ENCODE data around the gene MARK4. TPM values are rescaled to one million over a fixed set of nuclear protein-coding genes. Genes with fewer than 3 reads are reported as not detected.
A peak's percentile ranks its signal among the peaks of the same experiment; 100 is the strongest.

Gene MARK4
- total and polyA plus RNA-seq, 2 experiments from 2014 or later: 16.6 to 38.6 TPM

DNA sequence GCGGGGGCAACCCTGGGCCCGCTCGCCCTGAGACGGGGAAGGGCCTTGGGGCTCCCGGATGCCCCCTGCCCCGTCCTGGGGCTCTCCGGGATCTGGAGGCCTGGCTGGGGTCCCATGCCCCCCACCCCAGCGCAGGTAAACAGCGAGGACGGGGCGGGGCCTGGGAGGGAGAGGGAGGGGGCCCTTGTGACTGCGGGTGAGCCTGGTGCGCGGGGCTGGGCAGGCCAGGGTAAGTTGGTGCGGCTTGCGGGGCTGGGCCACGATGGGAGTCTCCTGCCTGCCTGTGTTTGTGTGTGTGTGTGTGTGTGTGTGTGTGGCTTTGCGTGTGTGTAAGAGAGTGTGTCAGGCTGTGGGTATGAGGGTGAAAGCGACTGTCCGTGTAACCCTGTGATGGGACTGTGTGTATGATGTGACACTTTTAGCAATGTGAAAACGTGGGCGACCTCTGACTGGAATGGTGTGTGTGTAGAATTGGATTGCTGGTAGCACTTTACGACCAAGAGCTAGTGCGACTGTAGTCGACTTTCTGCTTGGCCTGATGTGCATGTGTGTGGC, 89.9 kb downstream of the MARK4 start:
- TF ChIP-seq, protein P1, sequence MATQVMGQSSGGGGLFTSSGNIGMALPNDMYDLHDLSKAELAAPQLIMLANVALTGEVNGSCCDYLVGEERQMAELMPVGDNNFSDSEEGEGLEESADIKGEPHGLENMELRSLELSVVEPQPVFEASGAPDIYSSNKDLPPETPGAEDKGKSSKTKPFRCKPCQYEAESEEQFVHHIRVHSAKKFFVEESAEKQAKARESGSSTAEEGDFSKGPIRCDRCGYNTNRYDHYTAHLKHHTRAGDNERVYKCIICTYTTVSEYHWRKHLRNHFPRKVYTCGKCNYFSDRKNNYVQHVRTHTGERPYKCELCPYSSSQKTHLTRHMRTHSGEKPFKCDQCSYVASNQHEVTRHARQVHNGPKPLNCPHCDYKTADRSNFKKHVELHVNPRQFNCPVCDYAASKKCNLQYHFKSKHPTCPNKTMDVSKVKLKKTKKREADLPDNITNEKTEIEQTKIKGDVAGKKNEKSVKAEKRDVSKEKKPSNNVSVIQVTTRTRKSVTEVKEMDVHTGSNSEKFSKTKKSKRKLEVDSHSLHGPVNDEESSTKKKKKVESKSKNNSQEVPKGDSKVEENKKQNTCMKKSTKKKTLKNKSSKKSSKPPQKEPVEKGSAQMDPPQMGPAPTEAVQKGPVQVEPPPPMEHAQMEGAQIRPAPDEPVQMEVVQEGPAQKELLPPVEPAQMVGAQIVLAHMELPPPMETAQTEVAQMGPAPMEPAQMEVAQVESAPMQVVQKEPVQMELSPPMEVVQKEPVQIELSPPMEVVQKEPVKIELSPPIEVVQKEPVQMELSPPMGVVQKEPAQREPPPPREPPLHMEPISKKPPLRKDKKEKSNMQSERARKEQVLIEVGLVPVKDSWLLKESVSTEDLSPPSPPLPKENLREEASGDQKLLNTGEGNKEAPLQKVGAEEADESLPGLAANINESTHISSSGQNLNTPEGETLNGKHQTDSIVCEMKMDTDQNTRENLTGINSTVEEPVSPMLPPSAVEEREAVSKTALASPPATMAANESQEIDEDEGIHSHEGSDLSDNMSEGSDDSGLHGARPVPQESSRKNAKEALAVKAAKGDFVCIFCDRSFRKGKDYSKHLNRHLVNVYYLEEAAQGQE (IDR thresholded peaks at IDR 0.05; ENCODE audit: unreplicated experiment): no peak
- TF ChIP-seq EZH2phosphoT487 (IDR thresholded peaks at IDR 0.05; ENCODE audit: unreplicated experiment) (no peak), ZNF331 (CRISPR knock-in tag; IDR thresholded peaks at IDR 0.05; ENCODE audit: low read depth) (no peak), CREB1 (CRISPR knock-in tag; IDR thresholded peaks at IDR 0.05; ENCODE audit: low read depth) (no peak), STAT1 (IDR thresholded peaks at IDR 0.05; ENCODE audit: unreplicated experiment) (no peak)
- TF ChIP-seq, protein P2, sequence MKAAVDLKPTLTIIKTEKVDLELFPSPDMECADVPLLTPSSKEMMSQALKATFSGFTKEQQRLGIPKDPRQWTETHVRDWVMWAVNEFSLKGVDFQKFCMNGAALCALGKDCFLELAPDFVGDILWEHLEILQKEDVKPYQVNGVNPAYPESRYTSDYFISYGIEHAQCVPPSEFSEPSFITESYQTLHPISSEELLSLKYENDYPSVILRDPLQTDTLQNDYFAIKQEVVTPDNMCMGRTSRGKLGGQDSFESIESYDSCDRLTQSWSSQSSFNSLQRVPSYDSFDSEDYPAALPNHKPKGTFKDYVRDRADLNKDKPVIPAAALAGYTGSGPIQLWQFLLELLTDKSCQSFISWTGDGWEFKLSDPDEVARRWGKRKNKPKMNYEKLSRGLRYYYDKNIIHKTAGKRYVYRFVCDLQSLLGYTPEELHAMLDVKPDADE (IDR thresholded peaks at IDR 0.05): no peak
- TF ChIP-seq, protein P3, sequence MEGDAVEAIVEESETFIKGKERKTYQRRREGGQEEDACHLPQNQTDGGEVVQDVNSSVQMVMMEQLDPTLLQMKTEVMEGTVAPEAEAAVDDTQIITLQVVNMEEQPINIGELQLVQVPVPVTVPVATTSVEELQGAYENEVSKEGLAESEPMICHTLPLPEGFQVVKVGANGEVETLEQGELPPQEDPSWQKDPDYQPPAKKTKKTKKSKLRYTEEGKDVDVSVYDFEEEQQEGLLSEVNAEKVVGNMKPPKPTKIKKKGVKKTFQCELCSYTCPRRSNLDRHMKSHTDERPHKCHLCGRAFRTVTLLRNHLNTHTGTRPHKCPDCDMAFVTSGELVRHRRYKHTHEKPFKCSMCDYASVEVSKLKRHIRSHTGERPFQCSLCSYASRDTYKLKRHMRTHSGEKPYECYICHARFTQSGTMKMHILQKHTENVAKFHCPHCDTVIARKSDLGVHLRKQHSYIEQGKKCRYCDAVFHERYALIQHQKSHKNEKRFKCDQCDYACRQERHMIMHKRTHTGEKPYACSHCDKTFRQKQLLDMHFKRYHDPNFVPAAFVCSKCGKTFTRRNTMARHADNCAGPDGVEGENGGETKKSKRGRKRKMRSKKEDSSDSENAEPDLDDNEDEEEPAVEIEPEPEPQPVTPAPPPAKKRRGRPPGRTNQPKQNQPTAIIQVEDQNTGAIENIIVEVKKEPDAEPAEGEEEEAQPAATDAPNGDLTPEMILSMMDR (conservative IDR thresholded peaks at IDR 0.05; ENCODE audit: low read depth in 2 of 2): no peak
- Histone ChIP-seq H3K27me3 (ENCODE audit: insufficient read depth) (peaks cover 27% of the 10 kb centered on the region), H2AFZ (peak overlapping the region; percentile 72; the same call in 1 of the 2 replicates), H3K27ac (ENCODE audit: low read depth) (no peak overlapping the region), H3F3A (replicated peaks; ENCODE audit: low read depth) (peaks cover 12% of the 10 kb centered on the region; the same call in 1 of the 2 replicates), H4K20me1 (replicated peaks; ENCODE audit: insufficient read depth) (no peaks in the 10 kb centered on the region), H3K79me2 (replicated peaks; ENCODE audit: insufficient read depth) (no peaks in the 10 kb centered on the region), H3K9me2 (ENCODE audit: insufficient read depth) (no peaks in the 10 kb centered on the region), H3K36me3 (ENCODE audit: insufficient read depth) (no peaks in the 10 kb centered on the region), H3K4me3 (peak overlapping the region; percentile 80), H3K4me1 (ENCODE audit: insufficient read depth) (no peaks in the 10 kb centered on the region), H3K4me2 (peak overlapping the region; percentile 83)
- H3K9me3 Mint-ChIP-seq: no peaks in the 10 kb centered on the region
- no peak overlapping the region for H3K4me3 Mint-ChIP-seq
- DNase-seq (ENCODE audit: low spot score) (peak; percentile 56), ATAC-seq (peak; percentile 58)
- peaks cover 2% of the 10 kb centered on the region; the same call in 1 of the 3 replicates for H3K4me1 Mint-ChIP-seq
- H3K27ac Mint-ChIP-seq: no peak overlapping the region
- peaks cover 3% of the 10 kb centered on the region; the same call in 1 of the 3 replicates for H3K36me3 Mint-ChIP-seq (ENCODE audit: low read depth)
- peaks cover 13% of the 10 kb centered on the region for H3K27me3 Mint-ChIP-seq (ENCODE audit: insufficient read depth, low read depth, poor library complexity)

DNA sequence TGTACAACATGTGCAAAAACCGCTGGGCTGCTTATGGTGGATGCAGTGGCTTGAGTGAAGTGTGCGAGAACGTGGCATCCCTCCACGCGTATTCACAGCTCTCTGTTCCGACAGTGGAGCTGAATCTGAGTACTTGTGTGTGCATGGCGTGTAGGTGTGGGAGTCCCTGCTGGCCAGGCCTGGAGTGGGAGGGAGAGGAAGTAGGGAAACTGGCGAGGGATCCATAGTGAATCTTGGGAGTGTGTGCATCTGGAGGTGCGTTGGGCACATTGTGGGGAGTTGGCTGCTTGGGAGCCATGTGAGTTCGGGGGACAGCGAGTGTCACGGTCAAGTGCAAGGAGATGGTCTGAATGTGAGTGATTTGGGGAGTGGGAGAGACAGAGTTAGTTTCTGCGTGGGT, 91.8 kb downstream of the MARK4 start:
- DNase-seq (ENCODE audit: low spot score) (no peak), ATAC-seq (no peak)
- no peak overlapping the region for H3K4me3 ChIP-seq
- no peak overlapping the region for H3K4me2 ChIP-seq
- H3K27ac ChIP-seq (ENCODE audit: low read depth): no peak overlapping the region
- H3K27me3 ChIP-seq (ENCODE audit: insufficient read depth): peaks cover 27% of the 10 kb centered on the region
- H3K4me3 Mint-ChIP-seq: no peak overlapping the region
- H3F3A ChIP-seq (replicated peaks; ENCODE audit: low read depth): peaks cover 9% of the 10 kb centered on the region; the same call in 1 of the 2 replicates
- H3K4me1 ChIP-seq (ENCODE audit: insufficient read depth): no peaks in the 10 kb centered on the region
- H3K27ac Mint-ChIP-seq: no peak overlapping the region
- H4K20me1 ChIP-seq (replicated peaks; ENCODE audit: insufficient read depth): no peaks in the 10 kb centered on the region
- no peaks in the 10 kb centered on the region for H3K9me2 ChIP-seq (ENCODE audit: insufficient read depth)
- H3K9me3 Mint-ChIP-seq: no peaks in the 10 kb centered on the region
- peaks cover 19% of the 10 kb centered on the region for H3K27me3 Mint-ChIP-seq (ENCODE audit: insufficient read depth, low read depth, poor library complexity)
- H3K4me1 Mint-ChIP-seq: peaks cover 2% of the 10 kb centered on the region; the same call in 1 of the 3 replicates
- H2AFZ ChIP-seq: no peak overlapping the region
- H3K79me2 ChIP-seq (replicated peaks; ENCODE audit: insufficient read depth): no peaks in the 10 kb centered on the region
- H3K36me3 ChIP-seq (ENCODE audit: insufficient read depth): no peaks in the 10 kb centered on the region
- H3K36me3 Mint-ChIP-seq (ENCODE audit: low read depth): peaks cover 3% of the 10 kb centered on the region; the same call in 1 of the 3 replicates
- TF ChIP-seq ZNF114 (CRISPR knock-in tag; IDR thresholded peaks at IDR 0.05): no peak
- TF ChIP-seq, protein P3 (conservative IDR thresholded peaks at IDR 0.05; ENCODE audit: low read depth in 2 of 2): no peak
- no peak for TF ChIP-seq STAT1 (IDR thresholded peaks at IDR 0.05; ENCODE audit: unreplicated experiment)
- no peak for TF ChIP-seq EZH2phosphoT487 (IDR thresholded peaks at IDR 0.05; ENCODE audit: unreplicated experiment)
- no peak for TF ChIP-seq POLR2AphosphoS5 (IDR thresholded peaks at IDR 0.05; ENCODE audit: low read depth)
